Liver (tissue), 3 donors: ENCODE measurements around the gene IRAK1BP1.

Experiments
- EGR1 ChIP-seq, 2 donors: IDR thresholded peaks; 2 replicates each; pipeline ENCODE4 v1.6.1; 2016 to 2018; ENCODE audit warnings: antibody characterized with exemption in 2 of 2, low read depth in 2 of 2
- RAD21 ChIP-seq, 2 donors: IDR thresholded peaks; 2 replicates each; pipeline ENCODE4 v1.6.1; 2016; ENCODE audit warnings: antibody characterized with exemption in 2 of 2, mild to moderate bottlenecking in 2 of 2
- TF ChIP-seq, protein P1 (sequence below): fragments of 150-350 bp; IDR thresholded peaks from 2 replicates; pipeline ENCODE4 v1.5.1; 2017; ENCODE audit warnings: improper control_type of control experiment, low read depth, low read length; ENCODE audit not compliant: missing input control
- donor health status: healthy.
- donor health status: healthy.

DNA sequence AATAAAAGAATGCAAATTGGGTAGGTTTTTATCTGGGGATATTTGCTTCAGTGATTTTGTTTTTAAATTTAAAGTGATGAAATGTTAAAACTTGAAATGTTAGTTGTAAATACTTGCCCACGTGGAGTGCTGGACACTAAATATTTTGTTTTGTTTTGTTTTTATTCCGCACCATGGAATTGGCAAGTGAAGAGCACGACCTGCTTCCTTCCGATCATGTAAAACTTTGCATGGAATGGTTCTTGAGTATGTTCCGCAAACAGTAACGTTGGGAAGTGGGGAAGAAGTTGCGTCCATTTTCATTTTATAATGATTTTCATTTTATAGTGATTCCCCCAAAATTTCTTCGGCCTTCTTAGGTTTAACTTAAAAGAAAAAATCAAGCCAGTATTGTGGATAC, 765 bp downstream of the IRAK1BP1 start:
- TF ChIP-seq, protein P1, sequence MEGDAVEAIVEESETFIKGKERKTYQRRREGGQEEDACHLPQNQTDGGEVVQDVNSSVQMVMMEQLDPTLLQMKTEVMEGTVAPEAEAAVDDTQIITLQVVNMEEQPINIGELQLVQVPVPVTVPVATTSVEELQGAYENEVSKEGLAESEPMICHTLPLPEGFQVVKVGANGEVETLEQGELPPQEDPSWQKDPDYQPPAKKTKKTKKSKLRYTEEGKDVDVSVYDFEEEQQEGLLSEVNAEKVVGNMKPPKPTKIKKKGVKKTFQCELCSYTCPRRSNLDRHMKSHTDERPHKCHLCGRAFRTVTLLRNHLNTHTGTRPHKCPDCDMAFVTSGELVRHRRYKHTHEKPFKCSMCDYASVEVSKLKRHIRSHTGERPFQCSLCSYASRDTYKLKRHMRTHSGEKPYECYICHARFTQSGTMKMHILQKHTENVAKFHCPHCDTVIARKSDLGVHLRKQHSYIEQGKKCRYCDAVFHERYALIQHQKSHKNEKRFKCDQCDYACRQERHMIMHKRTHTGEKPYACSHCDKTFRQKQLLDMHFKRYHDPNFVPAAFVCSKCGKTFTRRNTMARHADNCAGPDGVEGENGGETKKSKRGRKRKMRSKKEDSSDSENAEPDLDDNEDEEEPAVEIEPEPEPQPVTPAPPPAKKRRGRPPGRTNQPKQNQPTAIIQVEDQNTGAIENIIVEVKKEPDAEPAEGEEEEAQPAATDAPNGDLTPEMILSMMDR = no peak
- TF ChIP-seq RAD21 (IDR thresholded peaks at IDR 0.05) (no peak), EGR1 (IDR thresholded peaks at IDR 0.05; ENCODE audit: low read depth in 2 of 2) (no peak)
